Prostate gland (tissue), 2 donors: ENCODE measurements around the gene DMRTB1. TPM values are rescaled to one million over a fixed set of nuclear protein-coding genes. Genes with fewer than 3 reads are reported as not detected.

ENCODE experiments used
- DNase-seq: peaks from one replicate; pipeline ENCODE4 v3.0.0-alpha.2; 2019; ENCODE audit warnings: low spot score
- H3K27ac ChIP-seq, 2 donors: fragments of 200-600 bp; sonication (generic); 2 replicates each; pipeline ENCODE4 v1.5.1; 2017 to 2019
- H3K27me3 ChIP-seq: fragments of 200-600 bp; sonication (generic); replicated peaks from 2 replicates; pipeline ENCODE4 v1.5.1; 2019; ENCODE audit not compliant: insufficient read depth
- H3K36me3 ChIP-seq, 2 donors: fragments of 200-600 bp; sonication (generic); 1 replicate in 1 of 2; 2 replicates in 1 of 2; pipeline versions ENCODE4 v1.5.1 to v1.8.1; 2017 to 2019
- H3K4me1 ChIP-seq: fragments of 200-600 bp; sonication (generic); replicated peaks from 2 replicates; pipeline ENCODE4 v1.5.1; 2019
- H3K4me3 ChIP-seq, 2 donors: fragments of 200-600 bp; sonication (generic); 2 replicates each; pipeline ENCODE4 v1.5.1; 2017 to 2019
- H3K9me3 ChIP-seq: fragments of 200-600 bp; sonication (generic); 2 replicates; pipeline ENCODE4 v1.5.1; 2017
- POLR2A ChIP-seq: fragments of 450-650 bp; IDR thresholded peaks from one replicate; pipeline ENCODE4 v1.6.1; 2016; ENCODE audit warnings: antibody characterized with exemption, mild to moderate bottlenecking
- POLR2AphosphoS5 ChIP-seq: sonication (generic); formaldehyde crosslinking; IDR thresholded peaks from one replicate; pipeline ENCODE4 v1.6.1; 2017; ENCODE audit warnings: antibody characterized with exemption
- WGBS: methylation state at CpG from one replicate; pipeline ENCODE4 v1.1.5; 2018; 5-methylcytosine and 5-hydroxymethylcytosine counted together
- intact Hi-C: fragments of 100-400 bp; cut with DNase I; formaldehyde crosslinking; loops from one replicate; pipeline ENCODE4 v1.14.2; 2022
- total RNA-seq, 2 donors: library from RNA; depleted of rRNA; stranded (reverse); fragments of >200 nt; gene quantifications; one replicate each; pipeline ENCODE4 v1.1.0, GENCODE V29; 2016
- TF ChIP-seq, protein P1 (sequence below), 4 experiments: fragments of 200-600 bp in 2 of 4; fragments of 450-650 bp in 2 of 4; sonication (generic) in 2 of 4; IDR thresholded peaks; 1 replicate in 3 of 4; 2 replicates in 1 of 4; pipeline ENCODE4 v1.5.1; 2016 to 2019; ENCODE audit warnings: antibody characterized with exemption in 4 of 4, mild to moderate bottlenecking in 2 of 4, moderate library complexity in 2 of 4

The DMRTB1 gene
- total RNA-seq, 2 donors from 2014 or later = 14.3 TPM; not detected in 1

DNA sequence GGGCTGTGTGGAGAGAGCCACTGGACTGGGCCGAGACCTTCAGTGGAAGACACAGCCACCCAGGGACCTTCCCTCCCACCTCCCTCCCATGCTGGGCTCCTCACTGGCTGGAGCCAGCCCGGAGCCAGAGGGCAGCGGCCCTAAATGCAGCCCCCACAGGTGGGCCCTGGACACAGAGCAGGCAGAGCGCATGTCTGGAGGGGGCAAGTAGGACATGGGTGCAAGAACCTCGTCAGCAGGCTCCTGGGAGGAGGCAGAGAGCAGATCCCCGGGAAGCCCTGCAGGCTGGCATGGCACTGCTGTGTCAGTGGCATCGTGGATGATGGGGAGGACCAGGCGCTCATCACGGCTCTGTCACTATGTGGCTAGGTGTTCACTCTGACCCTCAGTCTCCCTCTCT is 45.7 kb downstream of the DMRTB1 start:
- TF ChIP-seq POLR2A = no peak
- no peak for TF ChIP-seq POLR2AphosphoS5
- TF ChIP-seq, protein P1, sequence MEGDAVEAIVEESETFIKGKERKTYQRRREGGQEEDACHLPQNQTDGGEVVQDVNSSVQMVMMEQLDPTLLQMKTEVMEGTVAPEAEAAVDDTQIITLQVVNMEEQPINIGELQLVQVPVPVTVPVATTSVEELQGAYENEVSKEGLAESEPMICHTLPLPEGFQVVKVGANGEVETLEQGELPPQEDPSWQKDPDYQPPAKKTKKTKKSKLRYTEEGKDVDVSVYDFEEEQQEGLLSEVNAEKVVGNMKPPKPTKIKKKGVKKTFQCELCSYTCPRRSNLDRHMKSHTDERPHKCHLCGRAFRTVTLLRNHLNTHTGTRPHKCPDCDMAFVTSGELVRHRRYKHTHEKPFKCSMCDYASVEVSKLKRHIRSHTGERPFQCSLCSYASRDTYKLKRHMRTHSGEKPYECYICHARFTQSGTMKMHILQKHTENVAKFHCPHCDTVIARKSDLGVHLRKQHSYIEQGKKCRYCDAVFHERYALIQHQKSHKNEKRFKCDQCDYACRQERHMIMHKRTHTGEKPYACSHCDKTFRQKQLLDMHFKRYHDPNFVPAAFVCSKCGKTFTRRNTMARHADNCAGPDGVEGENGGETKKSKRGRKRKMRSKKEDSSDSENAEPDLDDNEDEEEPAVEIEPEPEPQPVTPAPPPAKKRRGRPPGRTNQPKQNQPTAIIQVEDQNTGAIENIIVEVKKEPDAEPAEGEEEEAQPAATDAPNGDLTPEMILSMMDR (IDR thresholded peaks at IDR 0.05) = no peak
- intact Hi-C loops = no loop called here
- no peak overlapping the region for H3K27ac ChIP-seq
- H3K27me3 ChIP-seq = no peaks in the 10 kb centered on the region
- no peaks in the 10 kb centered on the region for H3K9me3 ChIP-seq
- H3K4me1 ChIP-seq = no peaks in the 10 kb centered on the region
- no peak overlapping the region for H3K4me3 ChIP-seq
- 91% methylated on average over 9 of the region's 9 CpGs for WGBS
- DNase-seq = no peak
- H3K36me3 ChIP-seq = no peaks in the 10 kb centered on the region

DNA sequence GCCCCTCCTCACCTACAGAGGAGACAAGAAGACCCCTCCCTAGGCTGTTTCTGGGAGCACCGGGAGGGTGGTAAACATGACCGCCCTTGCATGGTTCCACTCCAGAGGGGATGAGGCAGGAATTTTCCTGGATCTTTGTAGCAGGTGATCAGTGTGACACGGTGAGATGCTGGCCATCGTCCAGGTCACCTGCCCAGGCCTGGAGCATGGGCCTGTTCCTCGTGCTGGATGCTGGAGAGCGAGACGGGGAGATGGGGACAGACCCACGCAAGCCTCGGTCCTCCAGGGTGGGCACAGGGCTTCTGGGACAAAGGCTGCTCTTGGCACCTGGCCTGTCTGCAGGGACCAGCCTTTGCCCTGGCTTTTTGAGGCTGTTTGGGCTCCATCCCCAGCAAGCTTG is 46.2 kb downstream of the DMRTB1 start:
- no peaks in the 10 kb centered on the region for H3K27me3 ChIP-seq
- H3K4me1 ChIP-seq = no peaks in the 10 kb centered on the region
- no peak for DNase-seq
- no peaks in the 10 kb centered on the region for H3K36me3 ChIP-seq
- no peaks in the 10 kb centered on the region for H3K9me3 ChIP-seq
- no peak overlapping the region for H3K27ac ChIP-seq
- no peak overlapping the region for H3K4me3 ChIP-seq
- TF ChIP-seq POLR2AphosphoS5 = no peak
- TF ChIP-seq, protein P1 (IDR thresholded peaks at IDR 0.05) = no peak
- no peak for TF ChIP-seq POLR2A
- 92% methylated on average over 9 of the region's 9 CpGs for WGBS
- intact Hi-C loops = no loop called here

DNA sequence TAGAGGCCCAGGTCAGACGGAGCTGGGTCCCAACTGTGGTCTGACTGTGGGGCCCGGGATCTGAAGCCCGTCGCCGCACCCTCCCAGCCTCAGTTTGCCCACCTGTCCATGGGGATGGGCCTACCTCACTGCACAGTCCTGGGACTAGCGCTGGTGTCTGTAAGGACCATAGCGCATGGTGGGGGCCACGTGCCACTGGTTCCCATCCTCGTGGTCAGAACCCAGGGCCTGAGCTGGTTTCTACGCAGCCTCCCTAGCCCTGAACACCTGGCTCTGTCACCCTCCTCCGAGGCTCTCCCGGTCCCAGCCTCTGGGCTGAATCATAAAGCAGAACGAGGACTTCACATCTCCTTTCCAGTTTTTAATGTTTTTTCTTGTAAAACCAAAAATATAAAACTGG is 46.7 kb downstream of the DMRTB1 start:
- no peaks in the 10 kb centered on the region for H3K36me3 ChIP-seq
- peaks cover 3% of the 10 kb centered on the region for H3K4me1 ChIP-seq
- no peak for TF ChIP-seq POLR2A
- TF ChIP-seq, protein P1 (IDR thresholded peaks at IDR 0.05) = no peak
- no peak for TF ChIP-seq POLR2AphosphoS5
- H3K4me3 ChIP-seq = no peak overlapping the region
- no peaks in the 10 kb centered on the region for H3K27me3 ChIP-seq
- H3K27ac ChIP-seq = no peak overlapping the region
- intact Hi-C loops = no loop called here
- no peak for DNase-seq
- H3K9me3 ChIP-seq = no peaks in the 10 kb centered on the region
- 85% methylated on average over 13 of the region's 13 CpGs for WGBS

DNA sequence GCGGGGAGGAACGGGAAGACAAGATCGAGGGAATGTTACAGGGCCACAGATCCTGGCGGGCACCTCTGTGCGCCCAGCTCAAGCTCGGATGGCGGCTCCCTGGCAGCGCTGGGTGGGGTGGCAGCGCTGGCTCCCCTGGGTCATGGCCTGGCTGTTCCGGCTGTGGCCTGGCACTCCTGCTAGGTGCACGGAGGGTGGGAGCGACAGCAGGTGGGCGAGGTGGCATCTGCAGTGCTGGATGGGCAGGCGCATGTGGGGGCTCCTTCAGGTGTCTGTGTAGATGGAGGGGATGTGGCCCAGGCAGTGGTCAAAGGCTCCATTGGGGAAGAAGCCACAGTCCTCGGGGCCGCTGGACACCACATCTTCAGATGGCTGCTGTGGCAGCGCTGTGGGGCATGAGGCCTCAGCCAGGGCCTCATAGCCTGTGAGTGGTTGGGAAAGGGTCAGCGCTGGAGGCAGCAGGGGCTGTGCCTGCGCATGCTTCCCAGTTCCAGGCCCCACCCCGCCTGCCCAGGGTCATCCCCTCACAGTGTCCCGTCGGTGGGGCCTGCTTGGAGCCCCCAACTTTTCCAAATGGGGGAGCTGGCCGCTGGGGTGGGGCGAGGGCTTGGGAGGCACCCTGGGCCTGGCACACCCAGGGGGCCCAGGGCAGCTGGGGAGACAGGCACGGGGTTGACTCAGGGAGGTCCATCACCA is 47.3 kb downstream of the DMRTB1 start:
- Histone ChIP-seq H3K27ac (no peak overlapping the region), H3K36me3 (no peaks in the 10 kb centered on the region), H3K4me1 (peaks cover 9% of the 10 kb centered on the region), H3K9me3 (no peaks in the 10 kb centered on the region), H3K4me3 (no peak overlapping the region), H3K27me3 (no peaks in the 10 kb centered on the region)
- no peak for DNase-seq
- intact Hi-C loops = no loop called here
- TF ChIP-seq POLR2AphosphoS5 (no peak), POLR2A (no peak)
- TF ChIP-seq, protein P1 (IDR thresholded peaks at IDR 0.05) = no peak
- WGBS = 91% methylated on average over 24 of the region's 25 CpGs

DNA sequence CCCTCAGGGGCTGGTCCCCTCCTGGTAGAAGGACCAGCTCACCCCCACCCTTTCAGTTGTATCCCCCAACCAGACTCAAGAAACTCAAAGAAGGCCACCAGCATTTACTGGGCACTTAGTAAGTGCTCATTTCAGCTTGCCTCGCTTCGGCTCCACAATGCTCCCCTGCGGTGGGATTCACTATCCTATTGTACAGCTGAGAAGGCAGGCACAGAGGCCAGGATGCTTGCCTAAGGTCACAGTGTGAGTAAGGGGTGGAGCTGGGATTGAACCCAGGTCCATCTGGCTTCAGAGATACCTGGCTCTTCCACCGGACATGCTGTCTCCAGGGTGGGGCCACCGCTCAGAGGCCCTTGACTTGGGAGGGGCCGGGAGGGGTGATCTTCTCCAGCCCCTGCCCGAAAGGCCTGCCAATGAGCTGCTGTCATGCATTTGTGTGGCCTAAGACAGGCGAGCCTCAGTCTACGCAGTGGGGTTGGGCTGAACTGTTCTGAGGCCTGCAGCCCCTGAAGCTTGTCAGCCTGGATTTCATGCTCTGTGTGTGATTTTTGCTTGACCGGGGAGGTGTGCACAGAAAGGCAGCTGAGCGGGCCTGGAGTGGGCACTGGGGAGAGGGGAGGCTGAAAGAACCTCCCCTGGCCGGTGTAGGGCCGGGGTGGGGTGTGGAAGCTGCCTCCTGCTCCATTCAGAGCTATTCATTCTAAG is 48.1 kb downstream of the DMRTB1 start:
- peaks cover 13% of the 10 kb centered on the region for H3K4me1 ChIP-seq
- H3K27ac ChIP-seq = no peak overlapping the region
- 94% methylated on average over 13 of the region's 13 CpGs for WGBS
- TF ChIP-seq POLR2AphosphoS5 (no peak), POLR2A (no peak)
- TF ChIP-seq, protein P1 (IDR thresholded peaks at IDR 0.05) = no peak
- intact Hi-C loops = no loop called here
- H3K36me3 ChIP-seq = no peaks in the 10 kb centered on the region
- no peaks in the 10 kb centered on the region for H3K27me3 ChIP-seq
- no peak overlapping the region for H3K4me3 ChIP-seq
- DNase-seq = no peak
- no peaks in the 10 kb centered on the region for H3K9me3 ChIP-seq
